Fibroblast of pulmonary artery (primary cell): ENCODE measurements around the gene TCP11L2.
"Not testable (repeated sequence)": the region's sequence is repeated elsewhere in the genome, so short reads cannot be mapped to it uniquely, and the experiment has no call there.

ENCODE experiments used
- DNase-seq: peaks from one replicate; pipeline ENCODE4 v3.0.0-alpha.2; 2010; ENCODE audit warnings: low read depth
- H3K4me3 ChIP-seq: replicated peaks from 2 replicates; pipeline ENCODE4 v1.5.1; 2011; ENCODE audit warnings: low read depth, mild to moderate bottlenecking, control low read depth, low read length, moderate library complexity
- TF ChIP-seq, protein P1 (sequence below): IDR thresholded peaks from 2 replicates; pipeline ENCODE4 v1.5.1; 2011; ENCODE audit warnings: mild to moderate bottlenecking, control low read depth, low read length, inconsistent platforms; ENCODE audit errors: missing control alignments

The TCP11L2 gene

DNA sequence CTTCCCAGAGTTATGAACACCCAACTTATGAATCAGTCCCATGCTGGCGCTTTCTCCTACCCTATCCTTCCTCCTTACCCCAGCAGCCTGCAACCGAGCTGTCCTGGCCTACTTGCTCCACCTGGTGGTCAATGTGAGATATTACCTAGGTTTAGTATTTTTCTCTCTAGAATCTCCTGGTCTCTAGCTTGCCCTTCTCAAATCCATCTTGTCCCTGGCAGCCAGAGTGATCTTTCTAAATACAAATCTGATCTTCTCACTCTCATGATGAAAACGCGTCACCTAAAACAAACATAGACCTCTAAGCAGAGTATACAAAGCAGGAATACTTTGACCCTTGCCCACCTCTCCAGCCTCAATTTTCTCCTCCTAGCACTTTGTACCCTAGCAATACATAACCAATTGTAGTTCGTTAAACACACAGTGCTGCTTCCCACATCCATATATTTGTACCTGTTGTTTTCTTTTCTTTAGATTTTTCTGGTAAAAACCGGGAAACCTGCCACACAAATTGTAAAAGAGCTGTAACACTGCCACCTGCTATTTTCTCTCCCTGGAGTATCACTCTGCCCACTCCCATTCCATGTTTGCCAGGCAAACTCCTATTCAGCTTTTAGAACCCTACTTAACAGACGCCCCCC lies 20.0 kb upstream of the TCP11L2 start:
- TF ChIP-seq, protein P1, sequence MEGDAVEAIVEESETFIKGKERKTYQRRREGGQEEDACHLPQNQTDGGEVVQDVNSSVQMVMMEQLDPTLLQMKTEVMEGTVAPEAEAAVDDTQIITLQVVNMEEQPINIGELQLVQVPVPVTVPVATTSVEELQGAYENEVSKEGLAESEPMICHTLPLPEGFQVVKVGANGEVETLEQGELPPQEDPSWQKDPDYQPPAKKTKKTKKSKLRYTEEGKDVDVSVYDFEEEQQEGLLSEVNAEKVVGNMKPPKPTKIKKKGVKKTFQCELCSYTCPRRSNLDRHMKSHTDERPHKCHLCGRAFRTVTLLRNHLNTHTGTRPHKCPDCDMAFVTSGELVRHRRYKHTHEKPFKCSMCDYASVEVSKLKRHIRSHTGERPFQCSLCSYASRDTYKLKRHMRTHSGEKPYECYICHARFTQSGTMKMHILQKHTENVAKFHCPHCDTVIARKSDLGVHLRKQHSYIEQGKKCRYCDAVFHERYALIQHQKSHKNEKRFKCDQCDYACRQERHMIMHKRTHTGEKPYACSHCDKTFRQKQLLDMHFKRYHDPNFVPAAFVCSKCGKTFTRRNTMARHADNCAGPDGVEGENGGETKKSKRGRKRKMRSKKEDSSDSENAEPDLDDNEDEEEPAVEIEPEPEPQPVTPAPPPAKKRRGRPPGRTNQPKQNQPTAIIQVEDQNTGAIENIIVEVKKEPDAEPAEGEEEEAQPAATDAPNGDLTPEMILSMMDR = peak; percentile 77
- DNase-seq = peak; percentile 78
- no peak overlapping the region for H3K4me3 ChIP-seq

DNA sequence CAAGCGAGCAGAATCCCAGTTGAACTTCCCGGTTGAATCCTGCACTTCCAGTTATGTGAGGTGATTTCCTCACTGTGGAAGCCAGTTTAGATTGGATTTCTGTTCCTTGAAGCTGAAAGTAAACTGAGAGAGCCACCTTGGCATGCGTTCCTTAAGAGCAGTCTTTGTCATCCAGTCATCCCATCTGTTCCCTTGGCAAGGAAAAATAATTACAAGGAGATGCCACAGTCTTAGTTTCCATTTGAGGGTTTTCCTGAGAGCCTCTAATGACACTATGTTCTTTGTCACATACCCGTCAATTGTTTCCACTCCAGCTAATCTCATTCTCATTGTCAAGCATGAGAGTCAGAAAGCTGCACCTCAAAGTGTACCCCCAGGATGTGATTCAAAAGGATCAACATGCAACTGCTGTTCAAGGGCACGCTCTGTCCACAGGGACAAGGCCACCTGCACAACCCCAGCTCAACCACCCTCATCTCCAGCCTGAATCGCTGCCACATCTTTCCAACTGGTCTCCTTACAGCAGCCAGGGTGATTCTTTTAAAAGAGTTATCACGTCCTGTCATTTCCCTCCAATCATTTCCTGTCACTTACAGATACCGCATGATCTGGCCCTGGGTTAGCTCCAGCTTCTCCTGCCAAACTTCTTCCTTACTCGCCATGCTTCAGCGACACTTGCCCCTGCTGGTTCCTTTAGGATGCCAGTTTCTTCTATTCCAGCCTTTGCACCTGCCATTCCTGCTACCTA lies 18.0 kb upstream of the TCP11L2 start:
- DNase-seq = no peak
- no peak overlapping the region for H3K4me3 ChIP-seq
- TF ChIP-seq, protein P1 = no peak

DNA sequence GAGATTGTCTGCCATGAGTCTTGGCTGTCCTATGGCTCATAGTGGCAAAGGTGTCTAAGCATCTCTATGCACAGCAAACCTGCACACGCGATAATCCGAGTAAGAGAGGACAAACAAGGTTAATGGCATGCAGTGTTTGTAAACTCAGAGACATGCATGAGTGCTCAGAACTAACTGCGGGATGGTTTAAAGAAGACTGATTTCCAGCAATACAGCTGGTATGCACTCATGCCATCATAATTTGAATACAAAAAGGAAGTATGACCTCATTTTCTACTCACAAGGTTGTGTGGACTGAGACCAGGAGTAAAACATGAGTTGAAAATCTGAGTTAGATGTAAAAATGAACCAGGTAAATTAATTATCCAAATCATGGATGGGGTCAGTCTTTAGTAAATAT lies 16.6 kb upstream of the TCP11L2 start:
- H3K4me3 ChIP-seq = no peak overlapping the region
- DNase-seq = no peak
- TF ChIP-seq, protein P1 = no peak

DNA sequence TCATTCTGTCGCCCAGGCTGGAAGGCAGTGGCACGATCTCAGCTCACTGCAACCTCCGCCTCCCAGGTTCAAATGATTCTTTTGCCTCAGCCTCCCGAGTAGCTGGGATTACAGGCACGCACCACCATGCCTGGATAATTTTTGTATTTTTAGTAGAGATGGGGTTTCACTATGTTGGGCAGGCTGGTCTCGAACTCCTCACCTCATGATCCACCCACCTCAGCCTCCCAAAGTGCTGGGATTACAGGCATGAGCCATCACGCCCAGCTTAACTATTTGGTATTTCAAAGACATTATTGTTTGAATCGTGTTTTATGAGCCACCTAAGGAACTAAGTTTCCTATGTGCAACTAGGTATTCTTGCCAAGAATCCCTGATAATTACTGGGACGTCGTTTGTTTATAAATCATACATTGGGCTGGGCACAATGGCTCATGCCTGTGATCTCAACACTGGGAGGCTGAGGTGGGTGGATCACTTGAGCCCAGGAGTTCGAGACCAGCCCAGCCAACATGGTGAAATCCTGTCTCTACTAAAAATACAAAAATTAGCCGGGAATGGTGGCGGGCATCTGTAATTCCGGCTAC lies 15.9 kb upstream of the TCP11L2 start:
- DNase-seq, H3K4me3 ChIP-seq: not testable (repeated sequence)

DNA sequence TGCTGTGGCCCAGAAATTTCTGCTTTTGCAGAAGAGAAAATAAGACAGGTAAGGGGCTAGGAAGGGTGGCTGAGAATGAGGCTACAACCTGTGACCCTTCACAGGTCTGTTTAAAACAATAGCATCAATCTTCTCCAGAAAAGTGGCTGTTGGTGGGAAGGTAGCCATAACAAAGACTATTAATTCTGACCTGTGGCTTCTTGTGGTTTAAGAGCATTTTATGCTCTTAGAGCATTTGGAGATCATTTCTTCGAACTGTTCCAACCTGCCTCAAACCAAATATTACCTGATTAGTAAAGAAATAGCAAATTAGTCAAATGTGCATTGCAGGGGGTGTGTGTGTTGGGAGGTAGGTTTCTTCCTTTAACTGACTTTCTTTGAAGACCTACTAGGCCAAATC lies 15.2 kb upstream of the TCP11L2 start:
- TF ChIP-seq, protein P1 = no peak
- no peak for DNase-seq
- no peak overlapping the region for H3K4me3 ChIP-seq

DNA sequence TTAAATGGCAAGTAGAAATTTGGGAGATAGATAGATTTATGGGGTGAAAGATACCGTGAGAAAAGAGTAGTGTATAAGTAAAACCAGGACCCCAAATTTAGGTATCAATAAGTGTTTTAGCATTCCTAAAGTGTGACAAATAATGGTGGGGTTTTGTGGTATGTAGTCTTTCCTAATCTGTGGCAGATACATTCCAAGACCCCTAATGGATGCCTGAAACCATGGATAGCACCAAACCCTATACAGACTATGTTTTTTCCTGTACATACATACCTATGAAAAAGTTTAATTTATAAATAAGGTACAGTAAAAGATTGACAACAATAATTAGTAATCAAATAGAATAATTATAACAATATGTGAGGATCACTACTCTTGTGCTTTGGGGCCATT lies 14.4 kb upstream of the TCP11L2 start:
- TF ChIP-seq, protein P1 = no peak
- no peak overlapping the region for H3K4me3 ChIP-seq
- no peak for DNase-seq

DNA sequence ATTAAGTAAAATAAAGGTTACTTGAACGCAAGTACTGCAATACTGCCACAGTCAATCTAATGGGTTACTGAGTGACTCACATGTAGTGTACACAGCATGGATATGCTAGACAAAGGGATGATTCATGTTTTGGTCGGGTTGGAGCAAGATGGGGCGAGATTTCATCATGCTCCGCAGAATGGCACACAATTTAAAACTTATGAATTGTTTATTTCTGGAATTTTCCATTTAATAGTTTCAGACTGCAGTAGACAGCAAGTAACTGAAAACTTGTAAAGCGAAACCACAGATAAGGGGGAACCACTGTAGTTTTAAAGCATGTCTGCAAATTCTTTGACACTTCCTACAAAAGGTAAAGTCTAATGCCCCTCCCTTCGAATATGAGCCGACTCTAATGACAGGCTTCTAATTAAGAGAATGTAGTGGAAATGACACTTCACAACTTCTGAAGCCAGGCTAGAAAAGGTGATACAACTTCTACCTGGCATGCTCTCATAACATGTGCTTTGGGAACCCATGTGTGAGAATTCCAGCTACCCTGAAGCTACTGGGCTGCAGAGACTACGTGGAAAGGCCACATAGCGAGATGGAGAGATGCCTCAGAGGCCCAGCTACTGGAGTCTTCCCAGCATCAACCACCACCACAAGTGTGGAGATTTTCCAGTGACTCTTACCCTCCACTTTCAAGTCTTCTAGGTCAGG lies 13.9 kb upstream of the TCP11L2 start:
- H3K4me3 ChIP-seq = no peak overlapping the region
- TF ChIP-seq, protein P1 = no peak
- DNase-seq = peak; percentile 95
